Left ventricle myocardium superior (tissue), 1 donor: ENCODE results near the gene TGFA. TPM values are rescaled to one million over a fixed set of nuclear protein-coding genes. Genes with fewer than 3 reads are reported as not detected.

Experiments
- ATAC-seq: fragments of 200-7000 bp; cut with Tn5 transposase; one replicate; pipeline ENCODE4 v1.9.1; 2020; ENCODE audit warnings: mild to moderate bottlenecking, moderate library complexity
- DNase-seq: peaks from one replicate; pipeline ENCODE4 v3.0.0-alpha.2; 2020
- intact Hi-C: fragments of 100-400 bp; cut with micrococcal nuclease; formaldehyde crosslinking; loops from one replicate; pipeline ENCODE4 v1.11.0; 2022
- total RNA-seq: library from RNA; stranded (reverse); fragmentation: NEBNext Ultra II Directional; extraction: Animal tissue kit (Norgen Biotek cat#: 25700); gene quantifications from one replicate; pipeline ENCODE4 v1.2.1, GENCODE V29; 2021
- donor health status: DM: no; HTN: yes; CAD: no; lungs with severe emphysema.

Gene TGFA
- total RNA-seq, 1 donor from 2014 or later, result 1.1 TPM

DNA sequence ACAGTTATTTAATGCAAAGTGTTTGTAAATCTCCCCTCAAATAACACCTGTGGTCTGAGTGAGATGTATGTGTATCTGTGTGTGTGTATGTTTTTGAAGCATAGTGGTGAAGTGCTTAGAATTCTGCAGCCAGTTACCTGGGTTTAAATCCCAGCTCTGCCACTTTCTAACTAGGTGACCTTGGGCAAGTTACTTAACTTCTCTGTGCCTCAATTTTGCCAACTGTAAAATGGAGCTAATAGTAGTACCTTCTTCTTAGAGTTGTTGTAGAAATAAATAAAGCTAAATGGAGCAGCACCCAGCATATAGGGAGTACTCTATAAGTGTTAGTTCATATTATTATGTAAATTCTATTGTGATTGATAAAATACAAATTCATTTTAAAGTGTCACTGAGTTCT, 48.9 kb downstream of the TGFA start:
- intact Hi-C loops, result no loop called here
- DNase-seq (no peak), ATAC-seq (no peak)

DNA sequence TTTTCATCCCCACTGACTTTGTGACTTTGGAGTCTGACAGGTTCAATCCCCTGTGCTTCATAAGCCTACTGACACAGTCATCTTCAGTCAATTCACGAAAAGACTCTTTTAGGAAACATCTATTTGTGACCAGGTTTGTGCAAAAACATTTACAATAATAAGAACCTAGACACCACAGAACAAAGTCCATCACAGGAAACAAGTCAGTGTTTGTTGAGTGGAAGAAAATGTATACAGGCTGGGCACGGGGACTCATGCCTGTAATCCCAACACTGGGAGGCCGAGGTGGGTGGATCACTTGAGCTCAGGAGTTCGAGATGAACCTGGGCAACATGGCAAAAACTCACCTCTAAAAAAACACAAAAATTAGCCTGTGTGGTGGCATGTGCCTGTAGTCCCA, 49.7 kb downstream of the TGFA start:
- DNase-seq (no peak), ATAC-seq (no peak)
- intact Hi-C loops, result no loop called here

DNA sequence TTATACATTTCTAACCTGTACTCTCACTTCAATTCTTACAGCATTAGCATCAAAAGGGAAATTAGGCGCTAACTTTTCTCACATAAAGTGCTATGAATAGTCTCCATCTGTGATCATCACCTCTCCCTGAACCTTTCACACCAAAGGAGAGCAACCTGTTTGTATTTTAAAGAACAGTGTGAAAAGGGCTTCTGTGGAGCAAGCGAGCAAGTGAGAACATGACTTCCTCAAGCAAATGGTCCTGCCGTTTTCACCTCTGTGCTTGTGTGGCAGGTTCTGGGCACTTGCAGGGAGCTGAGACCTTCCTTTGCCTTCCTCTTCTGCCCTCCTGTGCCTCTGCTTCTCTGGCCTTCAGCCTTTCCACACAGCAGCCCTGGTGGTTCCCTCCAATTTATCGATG, 51.9 kb downstream of the TGFA start:
- intact Hi-C loops, result no loop called here
- DNase-seq (no peak), ATAC-seq (no peak)

DNA sequence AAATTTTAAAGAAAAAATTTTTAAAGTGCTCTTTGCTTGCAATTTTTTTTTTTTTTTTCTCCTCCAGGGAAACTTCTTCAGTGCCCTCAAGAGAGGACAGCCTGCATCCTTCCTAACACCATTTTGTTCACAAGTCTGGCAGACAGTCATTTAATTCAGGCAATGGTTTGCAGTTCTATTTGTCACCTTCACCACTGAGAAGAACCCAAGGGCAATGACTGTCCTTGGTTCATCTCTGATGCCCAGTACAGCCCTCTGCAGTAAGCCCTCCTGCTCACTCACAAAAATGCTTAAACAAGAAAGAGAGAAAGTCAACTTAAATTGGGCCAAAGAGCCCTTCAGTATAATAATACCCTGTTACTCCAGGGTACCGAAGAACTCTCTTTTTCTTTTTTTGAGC, 52.4 kb downstream of the TGFA start:
- intact Hi-C loops, result no loop called here
- no peak for ATAC-seq
- DNase-seq, result no peak

DNA sequence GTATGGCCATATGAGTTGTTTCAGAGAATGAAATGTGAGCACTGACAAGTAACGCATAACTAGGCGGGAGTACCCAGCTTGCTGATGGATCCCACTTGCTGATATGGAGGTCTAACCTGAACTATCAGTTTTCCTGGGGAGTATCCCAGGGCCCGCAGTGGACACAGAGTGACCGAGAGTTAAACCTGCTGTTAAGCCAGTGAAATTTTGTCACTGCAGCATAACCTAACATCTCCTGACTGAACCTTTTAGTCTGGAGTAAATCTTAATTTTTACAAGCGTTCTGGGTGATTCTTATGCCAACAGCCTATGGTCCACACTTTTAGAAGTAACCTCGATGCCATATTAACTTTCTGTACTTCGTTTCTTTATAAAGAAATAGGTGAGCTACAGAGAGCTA, 54.4 kb downstream of the TGFA start:
- no peak for DNase-seq
- no peak for ATAC-seq
- intact Hi-C loops, result no loop called here

DNA sequence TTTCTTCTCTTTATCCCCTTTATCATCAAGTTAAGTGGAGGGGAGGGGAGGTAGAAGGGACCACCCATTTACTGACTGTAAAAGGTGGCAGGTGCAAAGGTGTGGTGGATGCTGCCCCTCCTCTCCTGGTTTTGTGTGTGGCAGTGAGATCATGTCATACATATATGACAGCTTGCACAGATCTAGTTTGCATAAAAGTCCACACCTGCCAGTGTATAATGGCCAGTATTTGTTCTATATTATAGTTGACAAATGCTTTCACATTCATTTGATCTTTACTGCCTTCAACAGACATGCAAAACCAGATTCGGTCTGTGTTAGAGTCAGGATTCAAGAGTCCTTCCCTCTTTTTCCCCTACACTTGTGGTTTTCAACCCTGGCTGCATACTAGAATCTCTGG, 55.1 kb downstream of the TGFA start:
- DNase-seq (no peak), ATAC-seq (no peak)
- intact Hi-C loops, result no loop called here

DNA sequence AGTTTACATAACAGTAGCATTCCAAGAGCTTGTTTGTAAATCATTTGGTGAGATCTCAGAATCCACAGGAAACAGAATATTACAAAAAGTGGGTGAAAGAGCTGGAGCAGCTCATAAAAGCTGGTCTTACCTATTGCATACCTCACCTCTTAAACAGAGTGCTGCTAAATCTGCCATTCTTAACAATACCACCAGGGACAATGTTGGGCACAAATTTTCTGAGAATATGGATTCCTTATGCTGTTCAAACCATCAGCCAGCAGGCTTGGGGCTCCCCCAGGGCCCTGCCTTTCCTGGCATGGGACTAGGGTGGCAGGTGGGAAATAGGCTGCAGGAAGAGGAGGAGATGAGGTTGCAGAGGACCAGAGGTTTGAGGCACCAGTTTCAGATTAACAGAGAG, 55.6 kb downstream of the TGFA start:
- ATAC-seq (no peak), DNase-seq (no peak)
- intact Hi-C loops, result no loop called here

DNA sequence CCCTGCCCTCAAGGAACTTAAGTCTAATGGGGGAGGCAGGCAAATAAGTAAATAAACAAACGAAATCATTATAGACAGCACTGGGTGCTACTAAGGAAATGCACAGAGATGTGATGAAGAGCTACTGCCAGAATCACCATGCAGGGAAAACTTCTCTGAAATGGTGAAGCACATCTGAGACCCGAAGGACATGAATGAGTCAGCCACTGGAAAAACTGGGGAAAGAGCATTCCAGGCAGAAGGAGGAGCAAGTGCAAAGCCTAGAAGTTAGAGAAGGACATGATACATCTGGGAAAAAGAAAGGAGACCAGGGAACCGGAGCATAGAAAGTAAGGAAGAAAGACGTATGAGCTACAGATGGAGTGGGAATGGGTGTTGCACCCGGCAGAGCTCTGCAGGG, 56.8 kb downstream of the TGFA start:
- intact Hi-C loops, result no loop called here
- DNase-seq (no peak), ATAC-seq (no peak)

DNA sequence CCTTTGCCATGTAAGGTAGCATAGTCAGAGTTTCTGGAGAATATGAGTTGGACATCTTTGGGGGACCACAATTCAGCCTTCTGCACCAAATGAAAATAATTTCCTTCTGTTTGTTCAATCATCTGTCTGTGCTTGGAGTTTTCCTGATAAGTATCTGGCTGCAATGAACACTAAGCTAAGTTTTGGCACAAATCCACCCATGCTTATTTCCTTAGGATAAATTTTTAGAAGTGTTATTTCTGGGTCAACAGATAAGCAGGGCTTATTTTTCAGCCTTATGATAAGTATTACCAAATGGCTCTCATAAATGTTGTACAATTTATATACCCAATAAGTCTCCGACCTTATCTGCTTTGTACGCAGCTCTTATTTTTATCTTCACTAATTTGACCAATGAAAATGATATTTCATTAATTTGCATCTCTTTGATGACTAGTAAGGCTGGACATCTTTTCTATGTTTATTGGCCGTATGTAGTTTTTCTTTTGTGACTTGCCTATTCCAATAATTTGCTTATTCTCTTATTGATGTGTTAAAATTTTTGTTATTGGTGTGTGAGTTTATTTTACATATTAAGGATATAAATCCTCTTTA, 59.2 kb downstream of the TGFA start:
- ATAC-seq, result no peak
- DNase-seq, result no peak
- intact Hi-C loops, result no loop called here

DNA sequence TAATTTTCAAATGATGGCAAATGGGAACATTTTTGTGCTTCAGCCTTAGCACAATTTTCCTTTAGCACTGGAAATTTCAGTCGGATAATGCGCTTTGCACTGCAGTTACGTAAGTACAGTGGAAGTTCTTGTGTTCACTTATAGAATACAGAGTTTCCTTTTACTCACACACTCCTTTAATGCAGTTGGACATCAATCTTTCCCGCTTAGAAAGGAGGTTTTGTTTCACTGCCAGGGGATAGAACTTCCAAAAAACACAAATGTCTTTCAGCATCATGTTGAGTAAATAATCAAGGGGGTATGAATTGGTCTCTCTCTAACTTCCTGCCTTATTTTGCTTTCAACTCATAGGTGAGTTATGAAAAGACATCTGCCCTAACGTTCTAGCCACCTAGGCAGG, 63.2 kb downstream of the TGFA start:
- intact Hi-C loops, result no loop called here
- DNase-seq (no peak), ATAC-seq (no peak)

DNA sequence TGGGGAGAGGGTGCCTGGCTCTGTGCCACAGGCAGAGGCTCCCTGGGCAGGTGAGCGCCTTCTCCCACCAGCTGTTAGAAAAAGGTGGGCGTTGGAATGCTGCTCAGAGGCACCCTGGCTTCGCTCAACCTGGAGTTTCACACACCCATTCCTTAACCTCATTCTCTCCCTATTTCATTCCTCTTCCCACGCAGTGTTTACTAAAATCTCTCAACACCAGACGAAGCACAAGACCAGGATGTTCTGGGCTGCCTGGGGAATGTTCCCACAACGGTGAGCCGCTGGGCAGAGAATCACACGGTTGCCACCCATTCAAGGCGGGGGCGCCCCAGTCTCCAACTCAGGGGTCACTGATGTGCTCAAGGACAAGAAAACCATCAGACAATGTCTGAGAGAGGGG, 64.5 kb downstream of the TGFA start:
- intact Hi-C loops, result no loop called here
- no peak for ATAC-seq
- DNase-seq, result no peak

DNA sequence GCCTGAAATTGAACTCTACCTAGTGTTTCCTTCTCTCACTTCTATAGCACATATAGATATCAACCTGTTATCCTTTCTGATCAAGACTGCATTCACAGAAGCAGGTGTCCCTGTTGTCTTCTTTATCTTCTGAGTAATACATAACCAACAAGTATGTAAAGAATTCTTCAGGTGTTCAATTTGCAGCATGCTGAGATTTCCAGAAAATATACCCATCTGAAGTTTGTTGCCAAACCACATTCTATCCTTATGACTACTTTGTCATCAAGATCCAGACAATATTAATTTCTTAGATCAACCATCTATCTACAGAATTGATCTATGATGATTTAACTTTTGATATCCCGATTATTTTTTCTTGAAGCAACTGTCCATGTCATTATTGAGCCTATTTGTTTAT, 69.5 kb downstream of the TGFA start:
- DNase-seq (no peak), ATAC-seq (no peak)
- intact Hi-C loops, result no loop called here

DNA sequence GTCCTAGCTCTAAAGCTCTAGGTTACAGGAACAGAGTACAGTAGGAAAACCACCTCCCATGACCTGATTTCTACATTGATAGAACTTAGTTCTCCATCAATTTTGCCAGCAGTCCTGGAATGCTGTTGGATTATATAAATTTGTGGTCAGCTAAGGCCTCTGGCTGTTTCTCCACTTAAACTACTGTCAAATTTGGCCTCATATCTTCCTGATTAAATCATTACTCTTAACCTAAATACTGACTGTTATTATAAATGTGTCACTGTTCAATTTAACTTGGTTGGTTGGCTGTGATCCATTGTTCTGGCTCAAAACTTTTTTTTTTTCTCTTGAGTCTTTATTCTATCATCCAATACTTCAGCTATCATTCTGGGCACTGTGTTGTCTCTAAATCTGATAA, 71.2 kb downstream of the TGFA start:
- intact Hi-C loops, result no loop called here
- ATAC-seq, result no peak
- no peak for DNase-seq

DNA sequence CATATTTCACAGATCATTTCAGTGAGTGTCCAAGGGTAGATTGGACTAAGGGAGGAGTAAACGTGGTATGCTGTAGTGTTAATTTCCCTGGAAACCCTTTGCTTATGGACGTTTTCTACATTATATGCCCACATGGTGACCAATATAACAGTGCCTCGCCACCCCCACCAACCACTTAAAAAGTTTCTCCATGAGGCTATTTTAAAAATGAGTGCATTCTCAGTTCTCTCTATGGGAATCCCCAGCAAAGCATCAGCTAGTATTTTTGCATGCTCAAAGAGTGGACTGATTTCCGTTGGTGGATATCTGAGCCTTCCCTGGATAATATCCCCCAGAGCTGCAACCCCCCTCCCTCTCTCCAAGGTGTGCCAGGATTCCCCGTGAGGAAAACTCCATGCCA, 73.2 kb downstream of the TGFA start:
- DNase-seq (no peak), ATAC-seq (no peak)
- intact Hi-C loops, result no loop called here

DNA sequence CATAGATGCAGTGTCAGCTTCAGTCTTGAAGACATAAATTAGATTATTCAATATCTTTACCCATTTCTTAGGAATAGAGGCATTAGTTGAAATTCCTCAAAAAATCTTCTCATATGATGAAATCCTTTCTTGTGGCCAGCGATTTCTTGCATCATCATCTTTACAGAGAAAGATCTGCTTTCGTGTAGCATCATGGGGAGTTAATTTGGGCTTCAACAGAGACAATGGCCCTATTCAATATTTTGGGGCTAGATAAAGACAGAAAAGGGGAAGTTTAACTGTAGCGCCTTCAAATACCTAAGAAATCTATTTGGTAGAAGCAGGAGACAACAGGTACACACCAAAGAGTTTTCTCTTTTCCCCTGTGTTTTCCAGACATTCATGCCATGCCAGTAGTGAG, 73.8 kb downstream of the TGFA start:
- ATAC-seq, result no peak
- intact Hi-C loops, result no loop called here
- no peak for DNase-seq

DNA sequence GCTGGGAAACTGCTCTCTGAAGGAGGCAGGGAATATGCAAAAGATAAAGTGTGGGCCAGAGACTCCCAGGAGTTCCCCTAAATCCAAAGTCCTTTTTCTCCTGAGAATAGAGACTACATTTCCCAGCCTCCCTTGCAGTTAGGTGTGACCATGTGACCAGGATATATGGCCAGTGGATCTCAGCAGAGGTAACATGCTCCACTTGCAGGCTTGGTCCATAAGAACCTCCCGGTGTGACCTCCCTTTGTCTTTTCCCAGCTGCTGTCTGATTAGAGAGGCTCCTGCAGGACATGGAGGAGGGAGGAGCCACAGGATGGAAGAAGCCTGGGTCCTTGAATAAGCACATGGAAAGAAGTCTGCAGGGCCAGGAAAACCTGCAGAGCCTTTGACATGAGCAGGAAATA, 76.2 kb downstream of the TGFA start:
- DNase-seq, result no peak
- intact Hi-C loops, result no loop called here
- no peak for ATAC-seq

DNA sequence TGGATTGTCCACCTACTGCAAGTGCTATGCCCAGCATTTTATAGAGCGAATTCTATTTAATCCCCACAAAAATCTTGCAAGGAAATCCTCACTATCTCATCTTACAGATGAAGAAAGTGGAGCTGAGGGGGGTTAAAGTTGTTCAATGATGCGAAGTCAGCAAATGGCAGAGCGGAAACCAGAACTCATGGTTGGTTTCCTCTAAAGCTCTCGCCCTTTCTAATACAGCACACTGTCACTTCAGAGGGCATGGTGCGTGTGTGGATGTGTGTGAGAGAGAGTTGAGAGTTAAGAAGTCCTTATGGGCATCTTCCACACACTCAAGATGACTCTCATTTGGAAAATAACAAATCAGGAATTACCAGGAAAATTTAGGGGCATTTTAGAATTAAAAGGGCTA, 78.4 kb downstream of the TGFA start:
- DNase-seq, result no peak
- no peak for ATAC-seq
- intact Hi-C loops, result no loop called here

DNA sequence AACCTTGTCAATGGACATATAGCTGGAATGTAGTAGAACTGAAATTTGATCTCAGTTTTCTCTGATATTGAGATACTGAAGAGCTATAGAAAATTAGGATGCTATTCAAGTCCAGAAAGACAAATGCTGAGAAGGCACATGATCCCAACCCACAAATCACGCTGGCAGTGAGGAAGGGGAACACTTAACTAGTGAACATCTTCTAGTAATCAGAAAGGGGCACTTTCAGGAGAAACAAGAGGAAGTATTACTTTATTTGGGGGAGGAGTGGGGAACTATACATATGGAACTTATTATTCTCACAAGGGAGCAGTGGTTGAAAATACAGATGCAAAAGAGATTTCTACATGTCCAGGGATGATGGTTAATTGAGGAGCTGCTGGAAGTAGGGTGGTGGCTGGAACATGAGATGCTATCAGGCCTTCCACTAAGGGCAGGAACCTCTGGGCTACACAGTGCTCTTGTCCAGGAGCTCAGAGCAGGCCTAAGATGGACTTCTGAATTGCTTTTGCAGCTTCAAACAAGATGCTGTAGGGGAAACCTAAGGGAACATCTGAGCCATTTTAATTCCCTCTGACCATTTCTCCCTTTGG, 79.3 kb downstream of the TGFA start:
- intact Hi-C loops, result no loop called here
- ATAC-seq (no peak), DNase-seq (no peak)

DNA sequence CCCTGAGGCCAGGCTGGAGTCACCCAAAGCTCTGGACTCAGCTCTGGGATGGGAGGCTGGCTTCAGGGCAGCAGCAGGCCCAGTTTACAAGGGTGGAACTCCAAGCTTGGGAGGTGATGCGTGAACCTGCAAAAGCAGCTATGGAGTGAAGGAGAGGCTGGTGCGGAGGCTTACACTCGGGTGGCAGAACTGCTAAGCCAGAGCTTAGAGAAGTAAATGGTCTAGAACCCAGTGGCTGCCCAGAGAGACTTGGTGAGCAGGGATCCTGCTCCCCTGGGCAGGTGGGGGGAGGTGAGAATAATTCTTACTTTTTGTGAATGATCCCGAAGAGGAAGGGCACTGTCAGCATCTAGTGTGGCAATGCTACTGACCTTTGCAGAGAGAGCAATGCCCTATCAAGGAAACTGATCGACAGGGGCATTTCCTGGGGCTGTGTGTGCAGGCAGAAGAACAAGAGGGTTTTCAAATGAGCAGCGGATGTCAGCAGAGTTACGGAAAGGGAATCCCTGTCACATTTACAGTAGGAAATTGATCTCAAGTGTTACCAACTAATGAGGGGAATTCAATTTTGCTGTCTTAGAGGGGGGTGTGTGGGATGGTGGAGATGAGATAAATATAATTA, 80.4 kb downstream of the TGFA start:
- intact Hi-C loops, result no loop called here
- DNase-seq, result no peak
- no peak for ATAC-seq

DNA sequence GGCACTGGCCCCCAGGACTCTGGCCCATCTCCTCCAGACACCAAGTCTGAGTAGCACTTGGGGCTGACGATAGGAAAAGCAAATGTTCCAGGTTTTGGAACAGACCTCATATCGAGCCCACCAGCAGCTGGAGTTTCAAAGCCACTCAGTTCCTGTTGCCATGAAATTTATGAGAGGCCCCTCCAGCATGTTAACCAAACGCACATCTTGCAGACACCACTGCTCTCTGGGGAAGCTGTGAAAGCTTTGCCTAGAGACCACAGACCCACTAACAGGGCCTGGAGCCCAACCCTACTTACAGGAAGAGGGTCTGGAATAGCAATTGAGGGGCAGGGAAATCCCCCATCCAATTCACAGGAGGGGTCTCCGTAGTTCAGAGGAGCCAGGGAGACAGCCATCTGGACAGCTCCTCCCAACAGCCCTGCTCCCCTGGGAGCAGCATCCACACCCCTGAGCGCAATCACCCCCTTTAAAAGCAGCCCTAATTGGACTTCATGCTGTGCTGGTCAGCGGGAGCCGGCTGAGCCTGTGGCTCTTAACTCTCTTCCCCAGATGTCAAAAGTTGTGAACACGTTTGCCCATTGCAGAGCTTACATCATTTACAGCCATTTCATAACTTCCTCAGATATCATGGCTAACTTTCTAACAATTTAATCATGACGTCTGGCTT, 81.3 kb downstream of the TGFA start:
- intact Hi-C loops, result no loop called here
- DNase-seq (no peak), ATAC-seq (no peak)

DNA sequence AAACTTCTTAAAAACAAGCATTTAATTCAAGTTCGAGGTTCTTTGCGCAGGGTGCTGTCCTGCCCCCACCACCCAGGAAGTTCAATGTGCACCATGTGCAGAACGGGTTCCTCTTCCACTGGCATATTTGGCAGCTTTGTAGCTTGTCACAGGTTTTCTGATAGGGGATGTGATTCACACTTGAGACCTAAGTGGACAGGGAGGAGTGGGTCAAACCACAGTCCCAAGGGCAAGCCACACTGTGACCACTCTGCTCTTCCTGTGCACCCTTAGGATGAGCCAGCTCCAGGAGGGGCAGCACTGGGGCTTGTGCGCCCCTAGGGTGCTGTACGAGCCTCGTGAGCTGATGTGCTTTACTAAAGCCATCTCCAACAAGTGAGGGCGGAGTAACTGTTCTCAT, 82.5 kb downstream of the TGFA start:
- ATAC-seq, result peak; percentile 68
- DNase-seq, result no peak
- intact Hi-C loops, result no loop called here
